ENCODE data around the gene ATP5F1D.

Gene ATP5F1D

DNA sequence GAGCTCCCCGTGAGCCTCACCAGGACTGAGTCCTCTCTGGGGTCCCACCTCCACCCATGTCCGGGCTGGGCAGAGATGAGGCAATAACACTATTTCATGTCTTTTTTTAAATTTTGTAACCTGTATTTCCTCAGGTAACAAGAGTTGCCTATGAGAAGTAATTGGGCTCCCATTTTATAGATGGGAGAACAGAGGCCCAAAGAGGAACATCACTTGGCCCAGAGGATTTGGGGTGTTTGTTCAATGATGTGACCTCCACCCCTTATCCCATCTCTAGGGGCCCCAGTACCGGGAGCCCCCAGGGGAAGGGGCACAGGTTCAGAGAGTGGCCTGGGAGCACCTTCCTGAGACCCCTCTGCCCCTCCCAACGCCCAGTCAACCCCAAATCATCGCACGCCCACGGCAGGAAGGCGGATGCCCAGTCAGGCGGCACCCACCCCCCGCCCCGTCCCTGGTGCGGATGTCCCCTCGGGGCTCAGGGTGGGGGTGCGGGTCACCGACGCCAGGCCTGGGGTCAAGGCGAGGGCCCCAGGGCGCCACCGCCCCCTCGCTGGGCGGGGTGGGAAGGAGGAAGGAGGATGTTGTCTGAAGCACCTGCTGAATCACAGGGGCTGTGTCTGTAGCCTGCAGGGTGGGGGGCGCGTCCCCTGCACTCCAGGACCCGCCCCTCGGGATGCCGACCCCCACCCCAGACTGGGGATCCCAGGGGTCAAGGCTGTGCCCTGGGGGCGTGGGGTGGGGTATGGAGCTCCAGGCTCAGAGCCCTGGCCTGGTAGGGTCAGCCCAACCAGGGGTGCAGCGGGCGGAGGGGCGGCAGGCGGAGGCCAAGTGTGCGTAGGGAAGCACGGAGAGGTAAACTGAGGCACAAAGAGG lies 18.6 kb downstream of the ATP5F1D start:
- no peak for FAIRE-seq

DNA sequence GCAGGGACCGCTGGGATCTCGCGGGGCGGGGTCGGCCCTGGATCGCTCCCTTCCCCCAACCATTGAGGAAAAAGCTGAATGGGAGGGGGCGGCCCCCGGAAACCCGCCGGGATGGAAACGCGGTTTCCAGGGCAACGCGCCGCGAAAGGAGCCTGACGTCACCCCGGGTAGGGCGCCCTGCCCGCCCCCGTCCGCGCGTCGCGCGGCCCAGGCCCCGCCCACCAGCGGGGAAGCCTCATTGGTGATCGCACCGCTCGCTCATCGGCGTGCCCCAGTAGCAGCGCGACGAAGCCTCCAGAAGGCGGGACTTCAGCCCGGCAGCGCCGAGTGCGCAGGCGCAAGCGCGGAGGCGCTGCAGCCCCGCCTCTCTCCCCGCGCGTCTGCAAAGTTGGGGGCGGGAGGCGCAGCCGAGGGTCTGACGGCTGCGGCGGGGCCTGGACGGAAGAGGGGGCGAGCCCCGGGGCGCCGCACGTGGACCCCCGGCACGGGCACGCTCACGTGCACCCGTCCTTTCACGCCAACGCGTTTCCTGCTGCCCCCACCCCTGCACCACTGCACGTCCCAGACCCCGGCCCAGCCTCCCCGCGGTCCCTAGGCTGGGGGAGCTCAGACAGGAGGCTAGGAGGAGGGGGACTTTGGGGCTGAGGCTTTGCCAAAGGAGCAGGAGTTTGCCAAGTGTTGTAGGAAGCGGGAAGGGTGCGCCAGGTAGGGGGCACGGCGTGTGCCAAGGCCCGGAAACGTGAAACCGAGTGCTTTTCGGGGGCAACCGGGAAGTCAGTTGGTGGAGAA lies 19.4 kb downstream of the ATP5F1D start:
- FAIRE-seq, result no peak

DNA sequence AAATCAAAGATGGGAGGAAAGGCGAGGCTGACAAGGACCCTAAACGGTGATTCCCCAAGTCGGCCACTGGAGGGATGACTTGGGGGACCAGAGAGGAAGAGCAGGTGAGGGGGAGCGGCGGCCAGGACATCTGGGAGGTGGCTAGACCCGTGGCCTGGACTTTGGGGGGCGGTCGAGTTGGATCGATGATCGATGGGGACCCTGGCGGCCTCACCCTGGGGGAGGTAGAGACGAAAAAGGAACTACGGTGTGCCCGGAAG lies 19.9 kb downstream of the ATP5F1D start:
- FAIRE-seq, result no peak

DNA sequence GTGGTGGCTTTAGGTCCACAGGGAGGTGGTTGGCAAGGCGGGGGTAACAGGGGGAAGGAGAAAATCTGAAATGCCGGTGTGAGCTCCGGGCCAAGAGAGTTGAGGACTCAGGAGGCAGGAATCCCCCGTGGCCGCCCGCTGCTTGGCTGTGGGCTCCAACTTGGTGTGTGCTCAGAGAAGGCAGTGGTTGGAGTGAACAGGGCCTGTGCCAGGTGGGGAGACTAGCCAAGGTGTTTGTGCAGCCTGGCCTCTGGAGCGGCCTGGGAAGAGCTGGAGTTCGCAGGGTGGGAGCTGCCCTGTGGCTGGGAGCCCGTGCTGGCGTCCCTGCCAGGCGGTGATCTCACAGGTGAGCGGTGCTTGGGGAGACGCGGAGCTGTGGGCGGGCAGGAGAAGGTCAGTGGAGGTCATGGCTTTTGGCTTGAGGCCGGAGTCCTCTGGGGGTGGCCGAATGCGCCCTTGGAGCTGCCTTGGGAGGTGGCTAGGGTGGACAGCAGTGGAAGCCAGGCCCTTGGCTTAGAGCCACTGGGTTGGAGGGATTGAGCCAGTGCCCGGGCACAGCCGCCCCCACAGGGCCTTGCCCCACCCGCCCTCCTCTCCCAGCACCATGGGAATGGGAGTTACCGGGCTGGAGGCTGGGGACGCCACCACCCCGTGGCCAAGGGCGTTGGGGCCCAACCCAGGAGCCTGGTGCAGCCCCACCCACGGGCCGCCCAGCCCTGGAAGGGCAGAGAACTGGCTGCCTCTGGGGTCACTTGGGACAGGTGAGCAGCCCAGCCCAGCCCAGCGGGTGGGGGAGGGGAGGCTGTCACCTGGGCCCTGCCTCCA lies 20.5 kb downstream of the ATP5F1D start:
- no peak for FAIRE-seq

DNA sequence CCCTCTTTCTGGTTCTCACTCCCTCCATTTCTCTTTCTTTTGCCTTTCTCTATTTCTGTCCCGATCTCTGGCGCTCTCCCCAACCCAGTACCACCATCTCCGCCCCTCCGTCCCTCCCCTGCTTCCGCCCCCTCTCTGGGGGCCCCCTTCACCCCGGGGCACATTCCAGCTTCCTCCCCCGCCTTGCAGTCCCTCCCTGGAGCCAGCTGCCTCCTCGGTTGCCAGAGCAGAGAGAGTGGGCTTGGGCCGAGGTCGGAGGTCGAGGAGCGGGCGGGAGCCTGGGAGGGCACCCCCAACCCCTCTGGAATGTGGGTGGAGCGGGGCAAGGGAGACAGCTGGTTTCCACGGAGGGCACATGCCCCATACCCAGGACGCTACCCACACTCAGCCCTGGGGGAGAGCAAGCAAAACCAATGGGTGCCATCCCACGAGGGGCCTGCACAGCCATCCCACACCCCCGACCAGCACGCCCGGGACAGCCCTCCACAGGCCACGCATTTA lies 21.1 kb downstream of the ATP5F1D start:
- FAIRE-seq, result no peak

- no peak for FAIRE-seq
Observed at GRCh38 chr19:1263188-1263587, 21.6 kb downstream of the ATP5F1D start.

DNA sequence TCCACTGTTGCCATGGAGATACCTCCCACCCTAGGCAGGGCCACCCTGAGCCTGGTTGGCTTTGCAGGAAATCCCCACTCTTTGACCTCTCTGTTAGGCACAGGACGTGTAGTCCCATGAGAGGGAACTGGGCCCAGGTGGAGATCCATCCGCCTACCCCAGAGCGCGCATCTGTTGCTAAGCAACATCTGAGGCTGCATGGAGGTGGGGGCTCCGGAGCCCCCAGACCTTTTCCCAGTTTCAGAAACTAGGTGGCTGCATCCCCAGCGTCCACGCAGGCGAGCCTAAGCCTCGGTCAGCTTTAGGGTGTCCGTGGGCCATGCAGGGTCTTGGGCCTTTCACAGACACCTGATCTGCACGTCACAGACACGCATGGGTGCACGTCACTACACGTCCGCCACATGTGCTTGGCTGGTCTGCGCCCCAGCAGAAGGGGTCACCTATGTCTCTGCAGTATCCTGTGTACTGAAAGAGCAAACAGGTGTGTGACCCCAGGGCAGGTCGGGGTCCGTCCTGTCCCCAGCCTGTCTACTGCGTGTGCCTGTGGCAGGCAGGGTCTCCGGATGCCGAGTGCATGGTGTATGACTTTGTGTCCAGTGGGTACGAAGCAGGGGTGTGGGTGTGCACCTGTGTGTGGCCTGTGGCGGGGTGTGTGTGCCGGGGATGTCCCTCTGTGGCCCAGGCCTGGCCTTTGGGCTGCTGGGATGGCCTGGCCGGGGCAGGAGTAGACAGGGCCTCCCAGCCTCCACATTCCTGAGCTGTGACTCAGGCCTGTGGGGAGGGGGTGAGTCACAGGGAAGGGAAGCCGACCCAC lies 23.5 kb downstream of the ATP5F1D start:
- no peak for FAIRE-seq

GRCh38 chr19:1265615-1266128 lies 24.1 kb downstream of the ATP5F1D start:
- no peak for FAIRE-seq

DNA sequence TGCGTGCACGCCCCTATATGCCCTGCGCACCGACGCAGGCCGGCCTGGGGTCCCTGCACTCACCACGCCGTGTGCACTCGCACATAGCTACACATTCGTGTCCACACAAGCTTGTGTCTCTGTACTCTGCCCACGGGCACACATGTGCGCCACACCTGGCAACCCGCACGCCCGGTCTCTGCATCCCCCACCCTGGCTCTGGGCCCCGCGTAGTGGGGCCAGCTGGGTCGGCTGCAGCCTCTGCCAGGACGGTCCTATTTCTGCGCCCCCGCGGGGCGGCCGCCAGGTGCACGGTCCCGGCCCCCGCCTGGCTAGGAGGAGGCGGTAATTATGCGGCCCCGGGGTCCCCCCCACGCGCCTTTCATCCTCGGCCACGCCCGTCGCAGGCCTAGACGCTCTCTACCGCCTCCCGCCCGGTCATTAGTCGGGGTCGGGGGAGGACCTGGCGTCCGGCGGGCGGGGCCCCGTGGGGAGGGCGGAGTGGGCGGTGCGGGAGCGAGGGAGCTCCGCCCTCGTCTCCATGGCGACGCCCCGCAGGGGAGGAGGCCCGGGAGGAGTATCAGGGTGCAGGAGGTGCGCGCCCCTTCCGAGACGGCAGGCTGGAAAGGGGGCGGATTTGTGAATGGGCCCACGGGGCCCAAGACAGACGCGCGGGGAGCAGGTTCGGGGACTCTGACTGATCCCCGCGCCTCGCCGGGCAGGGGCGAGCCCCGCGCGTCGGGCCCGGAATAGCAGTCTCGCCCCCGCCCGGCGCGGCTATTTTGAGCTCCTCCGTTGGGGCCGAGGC lies 24.8 kb downstream of the ATP5F1D start:
- FAIRE-seq, result no peak

GRCh38 chr19:1266916-1267476 lies 25.4 kb downstream of the ATP5F1D start:
- no peak for FAIRE-seq

GRCh38 chr19:1267477-1268225 lies 26.1 kb downstream of the ATP5F1D start:
- no peak for FAIRE-seq

DNA sequence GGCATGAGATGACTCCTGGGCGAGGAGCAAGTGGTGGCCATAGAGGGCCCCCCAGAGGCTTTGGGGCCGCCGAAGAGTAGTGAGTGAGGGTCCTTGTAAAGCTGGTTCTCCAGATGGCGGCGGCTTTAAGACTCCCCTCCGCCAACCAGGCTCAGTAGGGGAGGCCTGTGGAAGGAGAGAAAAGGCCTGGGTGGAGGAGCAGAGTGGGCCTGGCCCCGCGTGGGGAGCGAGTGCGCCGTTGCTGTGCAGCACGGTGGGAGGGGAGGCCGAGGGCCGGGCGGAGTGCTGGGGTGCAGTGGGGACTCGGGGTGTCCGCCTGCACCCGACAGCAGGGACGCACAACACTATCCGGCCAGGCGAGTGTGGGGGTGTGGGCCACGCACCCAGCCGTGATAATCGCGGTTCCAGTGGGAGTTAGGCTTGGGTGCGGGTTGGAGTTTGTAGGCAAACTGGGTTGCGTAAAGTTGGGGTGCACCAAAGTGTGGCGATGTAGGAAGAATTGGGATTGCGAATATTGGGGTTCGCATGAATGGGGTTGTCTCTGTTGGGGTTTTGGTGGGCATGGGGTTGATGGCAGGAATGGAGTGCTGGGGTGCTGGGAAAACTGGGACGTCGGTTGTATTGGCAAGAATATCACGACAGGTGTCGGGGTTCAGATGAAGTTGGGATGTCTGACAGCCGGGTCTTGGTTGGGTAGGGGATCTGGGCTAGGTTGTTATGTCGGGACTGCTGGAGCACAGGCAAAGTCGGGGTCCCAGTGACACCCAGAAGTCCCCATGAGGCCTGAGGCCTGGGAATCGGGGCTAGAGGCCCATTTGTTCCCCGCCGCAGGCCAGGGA lies 26.9 kb downstream of the ATP5F1D start:
- FAIRE-seq, result no peak

- FAIRE-seq, result no peak
Observed at GRCh38 chr19:1269065-1269477, 27.5 kb downstream of the ATP5F1D start, which contains the start of gene CIRBP. Gene CIRBP, plus strand, starts transcription at chr19:1269332. Its CDS starts 1,602 bp downstream, at chr19:1270934.

GRCh38 chr19:1269478-1270212 lies 28.1 kb downstream of the ATP5F1D start:
- no peak for FAIRE-seq

- FAIRE-seq, result no peak
Observed at GRCh38 chr19:1270213-1270853, 28.8 kb downstream of the ATP5F1D start.

DNA sequence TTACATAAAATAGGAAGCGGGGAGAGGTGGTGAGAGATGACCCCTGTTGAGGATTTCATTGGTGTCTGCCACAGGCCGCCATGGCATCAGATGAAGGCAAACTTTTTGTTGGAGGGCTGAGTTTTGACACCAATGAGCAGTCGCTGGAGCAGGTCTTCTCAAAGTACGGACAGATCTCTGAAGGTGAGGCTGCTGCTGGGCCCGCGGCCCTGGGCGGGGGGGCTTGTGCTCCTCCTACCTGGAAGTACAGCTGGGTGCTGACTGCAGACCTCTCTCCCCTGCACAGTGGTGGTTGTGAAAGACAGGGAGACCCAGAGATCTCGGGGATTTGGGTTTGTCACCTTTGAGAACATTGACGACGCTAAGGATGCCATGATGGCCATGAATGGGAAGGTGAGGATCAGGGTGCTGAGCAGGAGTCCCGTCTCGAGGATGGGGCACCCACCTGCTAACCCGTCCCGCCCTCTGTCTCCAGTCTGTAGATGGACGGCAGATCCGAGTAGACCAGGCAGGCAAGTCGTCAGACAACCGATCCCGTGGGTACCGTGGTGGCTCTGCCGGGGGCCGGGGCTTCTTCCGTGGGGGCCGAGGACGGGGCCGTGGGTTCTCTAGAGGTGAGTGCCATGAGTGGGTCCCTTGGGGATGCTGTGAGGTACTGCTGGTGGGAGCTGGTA lies 29.4 kb downstream of the ATP5F1D start:
- no peak for FAIRE-seq

Measured in islet of Langerhans (tissue), 1 donor.